H1 (cell line): ENCODE data around the gene OGDHL. TPM values are rescaled to one million over a fixed set of nuclear protein-coding genes. Genes with fewer than 3 reads are reported as not detected.

ENCODE experiments used
- ATF3 ChIP-seq: IDR thresholded peaks from 2 replicates; pipeline ENCODE4 v1.6.1; 2011; ENCODE audit warnings: low read depth, mild to moderate bottlenecking, low read length; ENCODE audit not compliant: insufficient read depth
- BACH1 ChIP-seq: IDR thresholded peaks from 2 replicates; pipeline ENCODE4 v1.6.1; 2012; ENCODE audit warnings: low read length, improper control_type of control experiment
- BCL11A ChIP-seq, 2 experiments: IDR thresholded peaks; one replicate each; pipeline ENCODE4 v1.6.1; 2011; ENCODE audit warnings: low read depth in 2 of 2, low read length in 2 of 2, mild to moderate bottlenecking in 2 of 2
- EP300 ChIP-seq, 2 experiments: IDR thresholded peaks; 1 replicate in 1 of 2; 2 replicates in 1 of 2; pipeline ENCODE4 v1.6.1; 2011 to 2012; ENCODE audit warnings: low read depth in 2 of 2, low read length in 2 of 2, mild to moderate bottlenecking in 2 of 2, borderline replicate concordance in 1 of 2, inconsistent platforms in 1 of 2, moderate library complexity in 1 of 2
- EZH2 ChIP-seq: fragments of 200-600 bp; sonication (generic); IDR thresholded peaks from 2 replicates; pipeline ENCODE4 v1.7.1; 2012; ENCODE audit warnings: low read depth, mild to moderate bottlenecking, moderate library complexity, low read length, inconsistent platforms; ENCODE audit not compliant: severe bottlenecking
- FOSL1 ChIP-seq: IDR thresholded peaks from 2 replicates; pipeline ENCODE4 v1.6.1; 2011; ENCODE audit warnings: mild to moderate bottlenecking, low read depth, low read length, moderate library complexity; ENCODE audit not compliant: insufficient read depth
- HDAC2 ChIP-seq, 2 experiments: fragments of 300-600 bp in 1 of 2; sonication (generic) in 1 of 2; IDR thresholded peaks; 2 replicates each; pipeline ENCODE4 v1.6.1; 2011 to 2012; ENCODE audit warnings: low read depth in 2 of 2, low read length in 2 of 2, mild to moderate bottlenecking in 2 of 2, moderate library complexity in 2 of 2, borderline replicate concordance in 1 of 2, inconsistent platforms in 1 of 2
- KDM4A ChIP-seq: IDR thresholded peaks from one replicate; pipeline ENCODE4 v1.7.1; 2012; ENCODE audit warnings: low read depth, mild to moderate bottlenecking, moderate library complexity, low read length, inconsistent platforms; ENCODE audit not compliant: severe bottlenecking
- MAX ChIP-seq: IDR thresholded peaks from 2 replicates; pipeline ENCODE4 v1.6.1; 2012; ENCODE audit warnings: inconsistent platforms
- NRF1 ChIP-seq: IDR thresholded peaks from 2 replicates; pipeline ENCODE4 v1.6.1; 2011; ENCODE audit warnings: mild to moderate bottlenecking, low read depth, low read length, improper control_type of control experiment
- POLR2A ChIP-seq, 2 experiments: IDR thresholded peaks; 1 replicate in 1 of 2; 2 replicates in 1 of 2; pipeline ENCODE4 v1.6.1; 2011; ENCODE audit warnings: low read depth in 2 of 2, low read length in 2 of 2, mild to moderate bottlenecking in 2 of 2; ENCODE audit errors: control extremely low read depth in 1 of 2
- POLR2AphosphoS5 ChIP-seq: IDR thresholded peaks from 2 replicates; pipeline ENCODE4 v1.6.1; 2011; ENCODE audit warnings: low read depth, low read length
- SIN3A ChIP-seq, 2 experiments: IDR thresholded peaks in 1 of 2; conservative IDR thresholded peaks in 1 of 2; 2 replicates each; pipeline ENCODE4 v1.6.1; 2011 to 2012; ENCODE audit warnings: low read length in 2 of 2, improper control_type of control experiment in 1 of 2, low read depth in 1 of 2, mild to moderate bottlenecking in 1 of 2
- SUZ12 ChIP-seq: fragments of 200-600 bp; sonication (generic); IDR thresholded peaks from 2 replicates; pipeline ENCODE4 v1.6.1; 2012; ENCODE audit warnings: mild to moderate bottlenecking, inconsistent platforms, low read length, moderate library complexity, mixed read lengths
- TCF12 ChIP-seq: IDR thresholded peaks from 2 replicates; pipeline ENCODE4 v1.6.1; 2011; ENCODE audit warnings: low read depth, mild to moderate bottlenecking, low read length
- TEAD4 ChIP-seq: IDR thresholded peaks from 2 replicates; pipeline ENCODE4 v1.6.1; 2012; ENCODE audit warnings: low read depth, low read length, inconsistent platforms, mixed read lengths
- USF2 ChIP-seq: IDR thresholded peaks from 2 replicates; pipeline ENCODE4 v1.6.1; 2011; ENCODE audit warnings: low read length, improper control_type of control experiment
- polyA plus RNA-seq, 7 experiments: library from polyadenylated mRNA; depleted of rRNA in 3 of 7; stranded (reverse) in 5 of 7; unstranded in 2 of 7; fragments of >200 nt in 5 of 7; fragments of 200-250 nt in 2 of 7; gene quantifications; 1 replicate in 5 of 7; 2 replicates in 1 of 7; 4 replicates in 1 of 7; pipeline versions ENCODE4 v1.2.1 to v1.2.3, GENCODE V29; 2011 to 2013; ENCODE audit warnings: missing spikeins in 2 of 7, mixed read lengths in 2 of 7
- total RNA-seq: library from RNA; stranded (reverse); fragmentation: NEBNext Ultra II Directional; extraction: Animal tissue kit (Norgen Biotek cat#: 25700); gene quantifications from 2 replicates; pipeline ENCODE4 v1.2.1, GENCODE V29; 2021

The OGDHL gene
- total and polyA plus RNA-seq, 2 of the 8 experiments (the other 6 are each of a cell fraction or from before 2014, with no cell fraction given), result 16.1 to 16.6 TPM

- TF ChIP-seq NRF1 (peak; percentile 34), HDAC2 (IDR thresholded peaks at IDR 0.05; ENCODE audit: borderline replicate concordance in 1 of 2, low read depth in 2 of 2, low read length in 2 of 2) (peak; percentile 47 to 81; a peak in 1 of 4 replicates), FOSL1 (no peak), POLR2AphosphoS5 (no peak), MAX (peak; percentile 27; the same call in 1 of the 2 replicates), SIN3A (conservative IDR thresholded peaks at IDR 0.05 in 1 of 2, IDR thresholded peaks at IDR 0.05 in 1 of 2; ENCODE audit: low read depth in 1 of 2, low read length in 2 of 2) (0 out of 4 replicates have a peak, but pooled peaks have one; percentile 29 to 45), TCF12 (no peak), POLR2A (IDR thresholded peaks at IDR 0.05; ENCODE audit: control extremely low read depth in 1 of 2, low read depth in 2 of 2, low read length in 2 of 2) (no peak), EZH2 (no peak), EP300 (IDR thresholded peaks at IDR 0.05; ENCODE audit: borderline replicate concordance in 1 of 2, low read depth in 2 of 2, low read length in 2 of 2) (no peak), TEAD4 (no peak), ATF3 (peak; percentile 65; the same call in 1 of the 2 replicates), USF2 (peak; percentile 92), BACH1 (peak; percentile 81), KDM4A (peak; percentile 77), BCL11A (IDR thresholded peaks at IDR 0.05; ENCODE audit: low read depth in 2 of 2, low read length in 2 of 2) (no peak), SUZ12 (peak; percentile 58; the same call in 1 of the 2 replicates)
Observed at GRCh38 chr10:49761789-49762565, at the start of gene OGDHL (continued).
